ENCODE data around the gene BCL2L12.

BCL2L12 gene

DNA sequence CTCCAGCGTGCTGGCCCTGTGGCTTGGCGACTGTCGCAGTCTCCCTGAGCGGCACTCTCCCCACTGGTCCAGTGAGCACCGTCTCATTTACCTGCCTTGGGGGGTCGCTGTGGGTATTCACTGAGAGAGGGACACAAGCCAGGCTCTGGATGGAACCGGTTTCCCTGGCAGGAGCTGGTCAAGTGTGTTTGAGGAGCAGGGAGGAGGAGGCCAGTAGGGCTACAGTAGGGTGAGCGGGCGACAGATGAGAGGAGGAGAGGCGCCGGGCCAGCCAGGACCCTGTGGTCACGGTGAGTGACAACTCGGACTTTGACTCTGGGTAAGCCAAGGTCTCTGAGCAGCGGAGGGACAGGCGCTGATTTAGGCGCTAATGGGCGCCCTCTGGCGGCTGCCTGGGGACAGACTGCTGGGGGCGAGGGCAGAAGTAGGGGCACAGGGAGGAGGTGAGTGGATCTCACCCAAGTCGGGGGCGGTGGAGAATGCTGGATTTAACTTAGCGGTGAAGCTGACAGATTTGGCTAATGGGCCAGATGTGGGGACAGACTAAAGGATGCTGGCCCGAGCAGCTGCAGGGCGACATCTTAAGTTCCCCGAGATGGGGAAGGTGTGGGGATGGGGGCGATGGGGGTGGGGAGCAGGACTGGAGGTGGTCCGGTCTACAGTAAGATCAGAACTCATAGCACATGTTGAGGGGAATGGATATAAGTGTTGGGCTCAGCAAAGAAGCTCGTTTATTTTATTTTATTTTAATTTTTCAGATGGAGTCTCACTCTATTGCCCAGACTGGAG lies 6.6 kb downstream of the BCL2L12 start:
- Histone ChIP-seq H3K36me3 (ENCODE audit: control insufficient read depth, insufficient read depth, low read length, severe bottlenecking) (no peaks in the 10 kb centered on the region), H3K4me3 (ENCODE audit: low read length) (no peak overlapping the region), H3K27me3 (replicated peaks; ENCODE audit: control insufficient read depth, insufficient read depth, low read length) (no peaks in the 10 kb centered on the region), H3K4me1 (ENCODE audit: control insufficient read depth, insufficient read depth, low read length) (peaks cover 6% of the 10 kb centered on the region), H3K9me3 (ENCODE audit: control insufficient read depth, low read length) (no peaks in the 10 kb centered on the region), H3K9ac (ENCODE audit: low read length) (peak overlapping the region; percentile 67)
- peak; percentile 91 for DNase-seq (ENCODE audit: low read depth)

DNA sequence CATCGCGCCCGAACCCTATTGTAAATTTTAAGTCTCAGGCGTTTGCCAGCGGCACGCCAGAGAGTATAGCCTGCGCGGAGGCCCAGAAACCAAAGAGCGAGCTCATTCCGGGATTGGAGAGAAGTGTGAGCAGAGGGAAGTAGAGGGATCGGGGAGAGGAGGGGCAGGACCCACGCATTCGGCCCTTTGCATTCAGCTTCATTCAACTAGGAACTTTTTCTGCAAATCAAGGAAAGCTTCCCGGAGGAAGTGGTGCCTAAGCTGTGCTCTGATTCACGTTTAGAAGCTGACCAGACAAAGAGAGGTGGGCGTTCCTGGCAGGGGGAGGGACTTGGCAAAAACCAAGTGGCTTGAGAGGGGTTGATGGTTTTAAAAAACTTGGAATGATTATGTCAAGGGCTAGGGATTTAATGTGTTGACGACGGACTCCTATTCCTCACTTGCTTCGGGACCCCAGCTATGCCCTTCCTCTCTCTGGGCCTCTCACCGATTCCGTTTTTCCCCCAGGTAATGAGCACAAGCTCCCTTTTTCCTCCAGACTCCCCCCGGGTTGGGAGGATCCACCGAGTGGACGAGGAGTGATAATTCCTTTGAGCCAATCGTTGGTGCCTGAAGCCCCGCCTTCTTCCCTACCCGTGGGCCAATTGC lies 10.5 kb downstream of the BCL2L12 start:
- no peaks in the 10 kb centered on the region for H3K9me3 ChIP-seq (ENCODE audit: control insufficient read depth, low read length)
- no peaks in the 10 kb centered on the region for H3K27me3 ChIP-seq (replicated peaks; ENCODE audit: control insufficient read depth, insufficient read depth, low read length)
- H3K9ac ChIP-seq (ENCODE audit: low read length), result peak overlapping the region; percentile 95
- DNase-seq (ENCODE audit: low read depth), result peak; percentile 94
- peak overlapping the region; percentile 80 for H3K4me3 ChIP-seq (ENCODE audit: low read length)
- no peaks in the 10 kb centered on the region for H3K36me3 ChIP-seq (ENCODE audit: control insufficient read depth, insufficient read depth, low read length, severe bottlenecking)
- H3K4me1 ChIP-seq (ENCODE audit: control insufficient read depth, insufficient read depth, low read length), result peaks cover 33% of the 10 kb centered on the region

GRCh38 chr19:49676784-49677230 lies 11.1 kb downstream of the BCL2L12 start:
- peak overlapping the region; percentile 97 for H3K4me3 ChIP-seq (ENCODE audit: low read length)
- DNase-seq (ENCODE audit: low read depth), result peak; percentile 100

DNA sequence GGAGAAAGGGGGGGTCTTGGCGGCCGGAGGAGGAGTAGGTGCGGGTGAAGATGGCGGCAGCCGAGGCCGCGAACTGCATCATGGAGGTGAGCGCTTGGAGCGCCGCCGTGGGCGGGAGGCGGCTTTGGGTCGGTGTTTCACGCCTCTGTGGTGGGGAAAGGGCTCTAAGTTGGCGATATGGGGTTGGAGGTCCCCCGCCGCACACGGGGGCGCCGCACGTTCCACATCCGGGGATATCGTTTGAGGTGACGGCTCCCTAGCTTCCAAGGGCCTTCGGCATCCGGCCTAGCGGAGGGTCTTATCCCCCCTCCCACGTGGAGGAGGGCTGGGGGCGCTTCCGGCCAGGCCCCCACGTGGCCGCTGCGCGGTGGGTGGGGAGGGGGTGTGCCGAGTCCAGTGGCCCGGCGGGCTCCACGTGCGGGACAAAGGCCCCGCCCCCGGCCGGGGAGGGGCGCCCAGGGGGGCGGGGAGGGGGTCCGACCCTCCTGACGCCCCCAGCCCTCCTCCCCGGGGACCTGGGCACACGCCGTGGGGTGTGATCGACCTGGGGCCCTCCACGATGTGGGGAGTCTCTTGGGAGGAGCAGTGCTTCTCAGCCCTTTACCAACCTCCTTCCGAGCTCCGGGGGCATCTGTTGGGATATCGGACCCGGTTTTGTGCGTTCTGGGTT lies 11.6 kb downstream of the BCL2L12 start, which contains the start of gene PRMT1:
PRMT1 (plus strand) TSS at position 41 of the 670 bp plus-strand sequence; CDS start at position 51, 10 bp downstream.
- no peaks in the 10 kb centered on the region for H3K9me3 ChIP-seq (ENCODE audit: control insufficient read depth, low read length)
- H3K36me3 ChIP-seq (ENCODE audit: control insufficient read depth, insufficient read depth, low read length, severe bottlenecking), result peaks cover 8% of the 10 kb centered on the region
- H3K27me3 ChIP-seq (replicated peaks; ENCODE audit: control insufficient read depth, insufficient read depth, low read length), result no peaks in the 10 kb centered on the region
- peaks cover 36% of the 10 kb centered on the region for H3K4me1 ChIP-seq (ENCODE audit: control insufficient read depth, insufficient read depth, low read length)
- peak within 1 kb of the TSS; percentile 97 for H3K4me3 ChIP-seq (ENCODE audit: low read length)
- DNase-seq (ENCODE audit: low read depth), result peak; percentile 62
- peak within 1 kb of the TSS; percentile 99 for H3K9ac ChIP-seq (ENCODE audit: low read length)

More at GRCh38 chr19:49676784-49677230, 11.1 kb downstream of the BCL2L12 start:
- Histone ChIP-seq H3K4me1 (ENCODE audit: control insufficient read depth, insufficient read depth, low read length) (peaks cover 36% of the 10 kb centered on the region), H3K27me3 (replicated peaks; ENCODE audit: control insufficient read depth, insufficient read depth, low read length) (no peaks in the 10 kb centered on the region), H3K9ac (ENCODE audit: low read length) (peak overlapping the region; percentile 99), H3K36me3 (ENCODE audit: control insufficient read depth, insufficient read depth, low read length, severe bottlenecking) (peaks cover 2% of the 10 kb centered on the region), H3K9me3 (ENCODE audit: control insufficient read depth, low read length) (no peaks in the 10 kb centered on the region)

DNA sequence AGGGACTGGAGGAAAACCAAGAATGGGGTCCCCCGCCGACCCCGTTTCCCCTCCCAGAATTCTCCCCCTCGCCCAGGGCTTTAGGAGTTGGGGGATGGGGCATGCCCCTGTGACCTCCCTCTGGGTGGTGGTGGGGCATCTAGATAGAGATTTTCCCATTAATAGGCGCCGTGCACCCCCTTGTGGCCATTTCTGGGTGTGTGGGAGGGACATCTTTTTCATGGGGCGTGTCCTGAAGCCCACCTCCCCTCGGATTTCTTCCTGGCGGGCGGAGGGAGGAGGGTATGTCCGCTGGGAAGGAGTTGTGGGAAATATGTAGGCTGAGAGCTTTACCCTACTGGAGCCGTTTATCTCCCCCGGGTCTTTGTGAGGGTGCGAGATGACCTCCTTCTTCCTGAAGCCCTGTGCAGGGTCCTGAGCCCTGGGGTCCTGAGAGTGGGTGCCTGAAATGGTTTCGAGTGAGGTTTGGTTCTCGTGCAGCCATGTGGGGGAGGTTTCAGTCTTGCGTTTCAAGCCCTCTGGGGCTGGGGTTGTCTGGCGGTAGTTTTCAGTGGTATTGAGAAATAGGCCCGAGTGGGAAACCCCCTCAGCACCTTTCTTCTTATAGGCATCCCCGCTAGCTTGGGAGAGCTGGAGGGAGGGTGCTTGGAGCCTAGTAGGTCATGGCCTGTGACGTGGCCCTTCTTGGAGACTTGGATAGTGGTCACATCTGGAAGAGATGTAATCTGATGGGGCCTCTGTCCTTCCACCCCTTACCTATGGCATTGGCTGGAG lies 12.4 kb downstream of the BCL2L12 start:
- Histone ChIP-seq H3K4me3 (ENCODE audit: low read length) (peak overlapping the region; percentile 97), H3K9ac (ENCODE audit: low read length) (peak overlapping the region; percentile 99), H3K9me3 (ENCODE audit: control insufficient read depth, low read length) (no peaks in the 10 kb centered on the region), H3K4me1 (ENCODE audit: control insufficient read depth, insufficient read depth, low read length) (peaks cover 38% of the 10 kb centered on the region), H3K36me3 (ENCODE audit: control insufficient read depth, insufficient read depth, low read length, severe bottlenecking) (peaks cover 13% of the 10 kb centered on the region), H3K27me3 (replicated peaks; ENCODE audit: control insufficient read depth, insufficient read depth, low read length) (no peaks in the 10 kb centered on the region)
- DNase-seq (ENCODE audit: low read depth), result peak; percentile 83

GRCh38 chr19:49678985-49679770 lies 13.4 kb downstream of the BCL2L12 start:
- no peak for DNase-seq (ENCODE audit: low read depth)
- Histone ChIP-seq H3K9me3 (ENCODE audit: control insufficient read depth, low read length) (no peaks in the 10 kb centered on the region), H3K9ac (ENCODE audit: low read length) (no peak overlapping the region), H3K36me3 (ENCODE audit: control insufficient read depth, insufficient read depth, low read length, severe bottlenecking) (peaks cover 21% of the 10 kb centered on the region), H3K27me3 (replicated peaks; ENCODE audit: control insufficient read depth, insufficient read depth, low read length) (no peaks in the 10 kb centered on the region), H3K4me1 (ENCODE audit: control insufficient read depth, insufficient read depth, low read length) (peaks cover 38% of the 10 kb centered on the region), H3K4me3 (ENCODE audit: low read length) (no peak overlapping the region)

DNA sequence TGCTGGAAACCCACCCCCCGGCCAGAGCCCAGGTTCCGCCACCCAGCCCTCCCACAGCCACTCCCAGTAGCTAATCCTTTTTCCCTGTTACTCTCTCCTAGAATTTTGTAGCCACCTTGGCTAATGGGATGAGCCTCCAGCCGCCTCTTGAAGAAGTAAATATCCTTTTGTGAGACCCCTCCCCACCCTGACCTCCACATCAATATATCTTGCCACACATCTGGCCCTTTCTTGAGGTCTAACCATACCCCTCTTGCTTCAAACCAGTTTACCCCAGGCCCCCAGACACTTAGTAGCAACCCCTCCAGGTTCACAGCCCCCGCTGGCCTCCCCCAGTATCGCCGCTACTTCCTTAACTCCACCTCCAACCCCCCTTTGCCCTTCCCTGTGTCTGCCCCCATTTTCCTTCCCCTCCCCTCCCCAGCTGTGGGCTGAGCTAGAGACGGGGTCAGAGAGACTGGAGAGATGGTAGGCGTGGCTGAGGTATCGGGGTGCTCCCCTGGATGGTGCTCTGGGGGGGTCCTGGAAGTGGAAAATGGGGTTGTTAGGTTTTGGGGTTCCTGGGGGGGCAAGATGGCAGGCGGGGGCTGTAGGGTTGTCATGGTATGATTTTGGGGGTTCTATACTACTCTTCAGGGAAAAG lies 14.2 kb downstream of the BCL2L12 start:
- Histone ChIP-seq H3K27me3 (replicated peaks; ENCODE audit: control insufficient read depth, insufficient read depth, low read length) (no peaks in the 10 kb centered on the region), H3K9me3 (ENCODE audit: control insufficient read depth, low read length) (no peaks in the 10 kb centered on the region), H3K4me1 (ENCODE audit: control insufficient read depth, insufficient read depth, low read length) (peaks cover 38% of the 10 kb centered on the region), H3K9ac (ENCODE audit: low read length) (peak overlapping the region; percentile 73), H3K4me3 (ENCODE audit: low read length) (no peak overlapping the region), H3K36me3 (ENCODE audit: control insufficient read depth, insufficient read depth, low read length, severe bottlenecking) (peaks cover 28% of the 10 kb centered on the region)
- DNase-seq (ENCODE audit: low read depth), result no peak

- Histone ChIP-seq H3K9me3 (ENCODE audit: control insufficient read depth, low read length) (no peaks in the 10 kb centered on the region), H3K9ac (ENCODE audit: low read length) (peak overlapping the region; percentile 73), H3K4me1 (ENCODE audit: control insufficient read depth, insufficient read depth, low read length) (peaks cover 38% of the 10 kb centered on the region), H3K4me3 (ENCODE audit: low read length) (no peak overlapping the region), H3K36me3 (ENCODE audit: control insufficient read depth, insufficient read depth, low read length, severe bottlenecking) (peaks cover 36% of the 10 kb centered on the region), H3K27me3 (replicated peaks; ENCODE audit: control insufficient read depth, insufficient read depth, low read length) (no peaks in the 10 kb centered on the region)
- peak; percentile 92 for DNase-seq (ENCODE audit: low read depth)
Observed at GRCh38 chr19:49680421-49681351, 15.0 kb downstream of the BCL2L12 start.

DNA sequence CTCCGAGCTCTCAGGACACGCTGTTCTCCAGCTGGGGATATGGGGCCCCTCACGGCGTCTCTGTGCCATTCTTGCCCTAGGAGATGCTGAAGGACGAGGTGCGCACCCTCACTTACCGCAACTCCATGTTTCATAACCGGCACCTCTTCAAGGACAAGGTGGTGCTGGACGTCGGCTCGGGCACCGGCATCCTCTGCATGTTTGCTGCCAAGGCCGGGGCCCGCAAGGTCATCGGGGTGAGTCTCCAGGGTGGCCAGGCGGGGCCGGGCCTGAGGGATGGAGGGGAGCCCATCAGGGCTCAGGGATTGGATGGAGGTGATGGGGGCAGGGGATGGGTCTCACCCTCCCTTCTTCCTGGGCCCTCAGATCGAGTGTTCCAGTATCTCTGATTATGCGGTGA lies 16.1 kb downstream of the BCL2L12 start:
- H3K9ac ChIP-seq (ENCODE audit: low read length), result peak overlapping the region; percentile 70
- peaks cover 38% of the 10 kb centered on the region for H3K4me1 ChIP-seq (ENCODE audit: control insufficient read depth, insufficient read depth, low read length)
- peaks cover 43% of the 10 kb centered on the region for H3K36me3 ChIP-seq (ENCODE audit: control insufficient read depth, insufficient read depth, low read length, severe bottlenecking)
- H3K9me3 ChIP-seq (ENCODE audit: control insufficient read depth, low read length), result no peaks in the 10 kb centered on the region
- no peak for DNase-seq (ENCODE audit: low read depth)
- H3K27me3 ChIP-seq (replicated peaks; ENCODE audit: control insufficient read depth, insufficient read depth, low read length), result no peaks in the 10 kb centered on the region
- H3K4me3 ChIP-seq (ENCODE audit: low read length), result no peak overlapping the region

Data from adipocyte (in vitro differentiated cells).